Breast epithelium (tissue), 4 donors: ENCODE data around the gene HSD17B2. TPM values are rescaled to one million over a fixed set of nuclear protein-coding genes. Genes with fewer than 3 reads are reported as not detected.
"Not testable (repeated sequence)": the region's sequence is repeated elsewhere in the genome, so short reads cannot be mapped to it uniquely, and the experiment has no call there.

Experiments
- DNase-seq, 2 donors: peaks; one replicate each; pipeline ENCODE4 v3.0.0-alpha.2; 2019; ENCODE audit warnings: low spot score in 2 of 2
- H3K27ac ChIP-seq, 2 donors: fragments of 200-600 bp; sonication (generic) in 1 of 2; one replicate each; pipeline ENCODE4 v1.5.1; 2016 to 2019; ENCODE audit warnings: mild to moderate bottlenecking in 1 of 2
- H3K27me3 ChIP-seq, 2 donors: fragments of 200-600 bp; sonication (generic) in 1 of 2; one replicate each; pipeline versions ENCODE4 v1.5.1 to v1.6.0; 2017 to 2019; ENCODE audit warnings: control low read depth in 1 of 2, mild to moderate bottlenecking in 1 of 2
- H3K36me3 ChIP-seq: fragments of 200-600 bp; one replicate; pipeline ENCODE4 v1.5.1; 2019
- H3K4me1 ChIP-seq, 2 donors: fragments of 200-600 bp; sonication (generic); one replicate each; pipeline ENCODE4 v1.5.1; 2016 to 2019; ENCODE audit warnings: control low read depth in 1 of 2
- H3K4me3 ChIP-seq, 3 donors: fragments of 200-600 bp; sonication (generic); 1 replicate in 2 of 3; 2 replicates in 1 of 3; pipeline ENCODE4 v1.5.1; 2016 to 2019; ENCODE audit warnings: mild to moderate bottlenecking in 3 of 3, moderate library complexity in 2 of 3
- H3K9me3 ChIP-seq, 2 donors: fragments of 200-600 bp; sonication (generic) in 1 of 2; one replicate each; pipeline ENCODE4 v1.5.1; 2016 to 2019; ENCODE audit warnings: control low read depth in 1 of 2
- CTCF ChIP-seq, 3 donors: fragments of 450-650 bp; IDR thresholded peaks; one replicate each; pipeline ENCODE4 v1.5.1; 2016 to 2017; ENCODE audit warnings: antibody characterized with exemption in 3 of 3, mild to moderate bottlenecking in 3 of 3, moderate library complexity in 3 of 3
- POLR2A ChIP-seq: fragments of 450-650 bp; IDR thresholded peaks from one replicate; pipeline ENCODE4 v1.6.1; 2016; ENCODE audit warnings: antibody characterized with exemption, mild to moderate bottlenecking, moderate library complexity
- POLR2AphosphoS5 ChIP-seq, 3 donors: sonication (generic); formaldehyde crosslinking; IDR thresholded peaks; one replicate each; pipeline ENCODE4 v1.6.1; 2017; ENCODE audit warnings: antibody characterized with exemption in 3 of 3
- intact Hi-C: fragments of 100-400 bp; cut with DNase I; formaldehyde crosslinking; loops from one replicate; pipeline ENCODE4 v1.15.1; 2023; ENCODE audit warnings: low total_unique reads
- total RNA-seq, 3 donors: library from RNA; depleted of rRNA; stranded (reverse); fragments of >200 nt; gene quantifications; one replicate each; pipeline ENCODE4 v1.1.0, GENCODE V29; 2016

The HSD17B2 gene
- total RNA-seq, 3 donors from 2014 or later, result 4.5 to 8.8 TPM; not detected in 1

GRCh38 chr16:82105107-82105506 lies 70.1 kb downstream of the HSD17B2 start:
- Histone ChIP-seq H3K9me3 (no peaks in the 10 kb centered on the region), H3K4me1 (no peaks in the 10 kb centered on the region), H3K27ac (no peak overlapping the region), H3K4me3 (no peak overlapping the region), H3K27me3 (no peaks in the 10 kb centered on the region), H3K36me3 (no peaks in the 10 kb centered on the region)
- intact Hi-C loops, result no loop called here
- TF ChIP-seq POLR2AphosphoS5 (IDR thresholded peaks at IDR 0.05) (no peak), CTCF (IDR thresholded peaks at IDR 0.05) (no peak), POLR2A (no peak)
- DNase-seq, result no peak

GRCh38 chr16:82108100-82108499 lies 73.0 kb downstream of the HSD17B2 start:
- no peak overlapping the region for H3K27ac ChIP-seq
- no peak for DNase-seq
- H3K27me3 ChIP-seq, result no peaks in the 10 kb centered on the region
- H3K9me3 ChIP-seq, result no peaks in the 10 kb centered on the region
- H3K4me3 ChIP-seq, result no peak overlapping the region
- intact Hi-C loops, result no loop called here
- TF ChIP-seq POLR2AphosphoS5 (IDR thresholded peaks at IDR 0.05) (no peak), CTCF (IDR thresholded peaks at IDR 0.05) (no peak), POLR2A (no peak)
- H3K36me3 ChIP-seq, result no peaks in the 10 kb centered on the region
- H3K4me1 ChIP-seq, result no peaks in the 10 kb centered on the region

GRCh38 chr16:82108774-82109173 lies 73.7 kb downstream of the HSD17B2 start:
- no peak for DNase-seq
- no peak overlapping the region for H3K27ac ChIP-seq
- intact Hi-C loops, result no loop called here
- no peak overlapping the region for H3K4me3 ChIP-seq
- H3K4me1 ChIP-seq, result no peaks in the 10 kb centered on the region
- H3K36me3 ChIP-seq, result no peaks in the 10 kb centered on the region
- no peaks in the 10 kb centered on the region for H3K27me3 ChIP-seq
- no peaks in the 10 kb centered on the region for H3K9me3 ChIP-seq
- TF ChIP-seq POLR2A (no peak), POLR2AphosphoS5 (IDR thresholded peaks at IDR 0.05) (no peak), CTCF (IDR thresholded peaks at IDR 0.05) (no peak)

GRCh38 chr16:82109266-82109665 lies 74.2 kb downstream of the HSD17B2 start:
- H3K27ac ChIP-seq, H3K36me3 ChIP-seq, H3K9me3 ChIP-seq, intact Hi-C loops, H3K4me1 ChIP-seq, DNase-seq, H3K27me3 ChIP-seq, H3K4me3 ChIP-seq: not testable (repeated sequence)

- H3K27me3 ChIP-seq, result no peaks in the 10 kb centered on the region
- intact Hi-C loops, result no loop called here
- no peaks in the 10 kb centered on the region for H3K36me3 ChIP-seq
- TF ChIP-seq POLR2A (no peak), POLR2AphosphoS5 (IDR thresholded peaks at IDR 0.05) (no peak), CTCF (IDR thresholded peaks at IDR 0.05) (no peak)
- H3K4me3 ChIP-seq, result no peak overlapping the region
- no peak for DNase-seq
- H3K4me1 ChIP-seq, result no peaks in the 10 kb centered on the region
- H3K27ac ChIP-seq, result no peak overlapping the region
- no peaks in the 10 kb centered on the region for H3K9me3 ChIP-seq
Measured at GRCh38 chr16:82111944-82112343, 76.9 kb downstream of the HSD17B2 start.

GRCh38 chr16:82113741-82114140 lies 78.7 kb downstream of the HSD17B2 start:
- TF ChIP-seq POLR2AphosphoS5 (IDR thresholded peaks at IDR 0.05) (no peak), CTCF (IDR thresholded peaks at IDR 0.05) (no peak), POLR2A (no peak)
- no peaks in the 10 kb centered on the region for H3K27me3 ChIP-seq
- no peak overlapping the region for H3K4me3 ChIP-seq
- no peaks in the 10 kb centered on the region for H3K4me1 ChIP-seq
- intact Hi-C loops, result no loop called here
- H3K36me3 ChIP-seq, result no peaks in the 10 kb centered on the region
- no peak overlapping the region for H3K27ac ChIP-seq
- H3K9me3 ChIP-seq, result no peaks in the 10 kb centered on the region
- no peak for DNase-seq
